WERI-Rb-1 (cell line): Measurements from ENCODE around the gene CHRNB4.

Experiments
- DNase-seq: peaks from one replicate; pipeline ENCODE4 v3.0.0-alpha.2; 2020
- H3K27ac ChIP-seq: fragments of 250-450 bp; sonication (Bioruptor Pico); 2 replicates; pipeline ENCODE4 v1.5.1; 2020; ENCODE audit warnings: mild to moderate bottlenecking, moderate library complexity
- H3K27me3 ChIP-seq: fragments of 250-450 bp; sonication (Bioruptor Pico); 2 replicates; pipeline ENCODE4 v1.5.1; 2021; ENCODE audit warnings: mild to moderate bottlenecking, low read depth, moderate library complexity; ENCODE audit not compliant: insufficient read depth, severe bottlenecking
- H3K36me3 ChIP-seq: fragments of 250-450 bp; sonication (Bioruptor Pico); 2 replicates; pipeline ENCODE4 v1.5.1; 2020; ENCODE audit warnings: mild to moderate bottlenecking, moderate library complexity
- H3K4me3 ChIP-seq: 2 replicates; pipeline ENCODE4 v1.5.1; 2011; ENCODE audit warnings: low read depth, mild to moderate bottlenecking, control low read depth, low read length
- H3K9me3 ChIP-seq: fragments of 250-450 bp; sonication (Bioruptor Pico); 2 replicates; pipeline ENCODE4 v1.5.1; 2021; ENCODE audit warnings: mild to moderate bottlenecking, moderate library complexity; ENCODE audit not compliant: severe bottlenecking
- CTCF ChIP-seq: IDR thresholded peaks from 2 replicates; pipeline ENCODE4 v1.5.1; 2011; ENCODE audit warnings: low read depth, mild to moderate bottlenecking, control low read depth, inconsistent platforms, low read length

The CHRNB4 gene

DNA sequence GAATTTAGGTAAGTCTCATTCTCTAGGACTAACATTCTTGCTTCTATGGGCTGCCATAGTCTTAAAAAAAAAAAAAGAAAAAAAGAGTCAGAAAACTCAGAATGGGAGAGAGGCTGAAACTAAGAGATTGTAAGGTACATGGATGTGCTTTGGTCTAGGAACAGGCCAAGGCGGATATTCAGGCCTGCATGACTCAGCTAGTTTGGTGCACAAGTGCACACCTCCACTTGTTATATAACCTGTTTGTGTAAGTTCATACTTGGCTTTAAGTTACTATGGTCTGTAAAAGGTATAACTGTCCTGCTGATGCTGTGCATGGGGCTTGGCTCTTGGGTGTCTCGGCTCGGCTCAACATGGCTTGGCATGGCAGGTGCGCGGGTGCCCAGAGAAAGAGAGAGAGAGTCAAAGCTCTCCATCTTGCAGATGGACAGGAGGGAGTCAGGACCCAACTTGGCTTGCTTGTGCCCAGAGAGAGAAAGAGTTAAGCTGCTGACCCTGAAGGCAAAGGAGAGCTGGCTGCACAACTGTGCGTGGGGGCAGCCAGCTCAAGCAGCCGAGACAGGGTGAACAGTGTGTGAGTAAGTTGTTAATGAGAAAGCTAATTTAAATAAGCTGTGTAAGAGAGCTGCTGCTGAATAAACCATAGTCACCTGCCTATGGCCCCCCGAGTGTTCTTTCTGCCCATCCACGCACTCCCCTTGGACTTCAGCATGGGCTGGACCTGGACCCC lies 31.4 kb upstream of the CHRNB4 start:
- Histone ChIP-seq H3K27me3 (no peaks in the 10 kb centered on the region), H3K4me3 (no peak overlapping the region), H3K27ac (peak overlapping the region; percentile 84), H3K9me3 (no peaks in the 10 kb centered on the region), H3K36me3 (no peaks in the 10 kb centered on the region)
- TF ChIP-seq CTCF: no peak
- no peak for DNase-seq

DNA sequence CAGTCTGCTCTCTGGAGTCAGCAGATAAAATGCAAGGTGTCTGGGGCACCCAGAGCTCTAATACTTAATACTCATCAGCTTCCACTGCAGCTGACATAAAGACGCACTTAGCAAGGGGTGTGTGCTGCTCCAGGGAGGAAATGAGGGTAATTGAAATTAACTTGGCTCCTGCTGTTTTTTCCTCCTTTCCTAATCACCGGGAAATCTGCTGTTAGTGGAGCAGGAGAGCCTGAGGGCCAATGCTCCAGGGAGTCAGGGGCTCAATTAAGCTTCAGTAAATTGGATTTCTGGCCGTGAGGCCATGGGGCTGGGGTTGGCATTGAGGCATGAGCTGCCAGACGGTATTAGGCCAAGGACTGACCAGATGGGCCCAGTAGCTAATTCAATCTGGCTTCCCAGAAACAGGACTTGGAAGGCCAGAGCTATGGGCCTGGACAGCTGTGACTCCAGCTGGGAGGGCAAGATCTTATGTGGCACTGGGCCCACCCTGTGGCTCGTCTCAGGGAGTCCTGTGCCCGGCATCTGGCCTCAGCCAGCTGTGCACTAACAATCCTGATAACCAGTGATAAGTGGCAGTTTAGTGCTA lies 30.7 kb upstream of the CHRNB4 start:
- peak overlapping the region; percentile 84 for H3K27ac ChIP-seq
- TF ChIP-seq CTCF: no peak

DNA sequence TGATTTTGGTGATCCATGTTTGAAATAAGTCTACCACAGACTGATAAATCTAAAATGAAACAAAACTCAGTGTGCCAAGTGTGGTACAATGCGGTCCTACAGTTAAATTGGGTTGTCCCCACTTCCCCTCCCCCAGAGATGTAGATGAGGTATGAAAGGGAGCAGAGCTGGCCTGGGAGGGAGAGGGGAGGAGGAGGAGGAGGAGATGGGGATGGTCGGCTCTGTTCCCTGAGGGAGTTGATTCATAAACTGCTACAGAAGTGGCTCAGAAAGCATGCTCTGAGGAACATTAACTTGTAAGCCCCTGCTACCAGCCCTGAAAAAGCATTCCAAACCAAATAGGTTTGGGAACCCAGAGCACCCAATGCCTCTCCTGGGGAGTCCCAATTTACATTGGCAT lies 28.0 kb upstream of the CHRNB4 start:
- H3K36me3 ChIP-seq: no peaks in the 10 kb centered on the region
- DNase-seq: no peak
- peaks cover 3% of the 10 kb centered on the region for H3K9me3 ChIP-seq
- no peak for TF ChIP-seq CTCF
- H3K27ac ChIP-seq: peak overlapping the region; percentile 19
- H3K4me3 ChIP-seq: no peak overlapping the region
- no peaks in the 10 kb centered on the region for H3K27me3 ChIP-seq

More for the DNA sequence above, 30.7 kb upstream of the CHRNB4 start:
- no peaks in the 10 kb centered on the region for H3K36me3 ChIP-seq
- DNase-seq: peak; percentile 97
- H3K27me3 ChIP-seq: no peaks in the 10 kb centered on the region
- no peaks in the 10 kb centered on the region for H3K9me3 ChIP-seq
- no peak overlapping the region for H3K4me3 ChIP-seq

GRCh38 chr15:78667578-78668236 lies 26.7 kb upstream of the CHRNB4 start:
- H3K9me3 ChIP-seq: peaks cover 3% of the 10 kb centered on the region
- H3K36me3 ChIP-seq: no peaks in the 10 kb centered on the region
- 0 out of 2 replicates have a peak overlapping the region, but pooled peaks have one; percentile 11 for H3K27ac ChIP-seq
- no peak overlapping the region for H3K4me3 ChIP-seq
- H3K27me3 ChIP-seq: no peaks in the 10 kb centered on the region
- DNase-seq: no peak
- no peak for TF ChIP-seq CTCF

- Histone ChIP-seq H3K9me3 (peaks cover 3% of the 10 kb centered on the region), H3K27ac (no peak overlapping the region; the same call in 1 of the 2 replicates), H3K36me3 (no peaks in the 10 kb centered on the region), H3K27me3 (no peaks in the 10 kb centered on the region), H3K4me3 (no peak overlapping the region)
- no peak for TF ChIP-seq CTCF
- no peak for DNase-seq
Measured at GRCh38 chr15:78666010-78666409, 25.0 kb upstream of the CHRNB4 start.
